ENCODE results near the gene NINJ1.

The NINJ1 gene

DNA sequence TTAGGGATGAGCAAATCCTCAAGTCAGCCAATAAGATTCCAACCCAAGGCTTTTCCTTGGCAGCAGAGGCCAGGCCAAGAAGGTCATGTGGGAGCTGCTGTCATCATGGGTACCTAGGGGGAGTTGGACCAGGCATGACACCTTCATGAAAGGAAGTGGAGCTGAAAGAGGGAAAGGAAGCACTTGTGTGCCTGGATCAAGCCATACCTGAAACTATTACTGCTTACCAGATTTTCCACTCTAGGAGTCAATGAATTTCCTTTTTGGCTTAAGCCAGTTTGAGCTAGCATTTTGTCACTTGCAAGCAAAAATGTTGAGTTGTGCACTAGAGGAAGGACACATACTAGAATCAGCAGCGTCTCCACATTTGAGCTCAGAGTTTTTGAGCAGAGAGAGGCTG lies 35.4 kb upstream of the NINJ1 start:
- TF ChIP-seq, protein P1, sequence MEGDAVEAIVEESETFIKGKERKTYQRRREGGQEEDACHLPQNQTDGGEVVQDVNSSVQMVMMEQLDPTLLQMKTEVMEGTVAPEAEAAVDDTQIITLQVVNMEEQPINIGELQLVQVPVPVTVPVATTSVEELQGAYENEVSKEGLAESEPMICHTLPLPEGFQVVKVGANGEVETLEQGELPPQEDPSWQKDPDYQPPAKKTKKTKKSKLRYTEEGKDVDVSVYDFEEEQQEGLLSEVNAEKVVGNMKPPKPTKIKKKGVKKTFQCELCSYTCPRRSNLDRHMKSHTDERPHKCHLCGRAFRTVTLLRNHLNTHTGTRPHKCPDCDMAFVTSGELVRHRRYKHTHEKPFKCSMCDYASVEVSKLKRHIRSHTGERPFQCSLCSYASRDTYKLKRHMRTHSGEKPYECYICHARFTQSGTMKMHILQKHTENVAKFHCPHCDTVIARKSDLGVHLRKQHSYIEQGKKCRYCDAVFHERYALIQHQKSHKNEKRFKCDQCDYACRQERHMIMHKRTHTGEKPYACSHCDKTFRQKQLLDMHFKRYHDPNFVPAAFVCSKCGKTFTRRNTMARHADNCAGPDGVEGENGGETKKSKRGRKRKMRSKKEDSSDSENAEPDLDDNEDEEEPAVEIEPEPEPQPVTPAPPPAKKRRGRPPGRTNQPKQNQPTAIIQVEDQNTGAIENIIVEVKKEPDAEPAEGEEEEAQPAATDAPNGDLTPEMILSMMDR (IDR thresholded peaks at IDR 0.05) = no peak
- H3K27ac ChIP-seq = no peak overlapping the region
- H3K36me3 ChIP-seq (ENCODE audit: control insufficient read depth, insufficient read depth, low read length) = no peaks in the 10 kb centered on the region
- H3K9ac ChIP-seq = no peak overlapping the region
- no peaks in the 10 kb centered on the region for H3K9me3 ChIP-seq (ENCODE audit: control insufficient read depth, low read length)
- no peaks in the 10 kb centered on the region for H3K27me3 ChIP-seq (ENCODE audit: control insufficient read depth, insufficient read depth, low read length)
- no peaks in the 10 kb centered on the region for H3K79me2 ChIP-seq
- H3K4me1 ChIP-seq = no peaks in the 10 kb centered on the region
- H3K4me3 ChIP-seq (ENCODE audit: low read depth, low read length) = no peak overlapping the region
- H3K4me2 ChIP-seq (ENCODE audit: low read length) = no peak overlapping the region
- no peak overlapping the region for H2AFZ ChIP-seq

- H3K4me3 ChIP-seq (ENCODE audit: low read depth, low read length) = no peak overlapping the region
- TF ChIP-seq, protein P1 (IDR thresholded peaks at IDR 0.05) = no peak
- H2AFZ ChIP-seq = no peak overlapping the region
Measured at GRCh38 chr9:93168581-93168980, 34.5 kb upstream of the NINJ1 start.

GRCh38 chr9:93167838-93168237 lies 33.8 kb upstream of the NINJ1 start:
- Histone ChIP-seq H3K9me3 (ENCODE audit: control insufficient read depth, low read length) (no peaks in the 10 kb centered on the region), H3K4me3 (ENCODE audit: low read depth, low read length) (no peak overlapping the region), H3K4me2 (ENCODE audit: low read length) (no peak overlapping the region), H2AFZ (no peak overlapping the region), H3K4me1 (no peaks in the 10 kb centered on the region), H3K27me3 (ENCODE audit: control insufficient read depth, insufficient read depth, low read length) (no peaks in the 10 kb centered on the region), H3K36me3 (ENCODE audit: control insufficient read depth, insufficient read depth, low read length) (no peaks in the 10 kb centered on the region), H3K79me2 (no peaks in the 10 kb centered on the region), H3K27ac (no peak overlapping the region), H3K9ac (no peak overlapping the region)
- TF ChIP-seq, protein P1 (IDR thresholded peaks at IDR 0.05) = no peak

More at GRCh38 chr9:93168581-93168980, 34.5 kb upstream of the NINJ1 start:
- no peaks in the 10 kb centered on the region for H3K79me2 ChIP-seq
- no peaks in the 10 kb centered on the region for H3K9me3 ChIP-seq (ENCODE audit: control insufficient read depth, low read length)
- H3K9ac ChIP-seq = no peak overlapping the region
- H3K4me1 ChIP-seq = no peaks in the 10 kb centered on the region
- H3K4me2 ChIP-seq (ENCODE audit: low read length) = no peak overlapping the region
- H3K36me3 ChIP-seq (ENCODE audit: control insufficient read depth, insufficient read depth, low read length) = no peaks in the 10 kb centered on the region
- H3K27ac ChIP-seq = no peak overlapping the region
- H3K27me3 ChIP-seq (ENCODE audit: control insufficient read depth, insufficient read depth, low read length) = no peaks in the 10 kb centered on the region

GRCh38 chr9:93167185-93167584 lies 33.1 kb upstream of the NINJ1 start:
- Histone ChIP-seq H3K9ac (no peak overlapping the region), H3K4me3 (ENCODE audit: low read depth, low read length) (no peak overlapping the region), H3K9me3 (ENCODE audit: control insufficient read depth, low read length) (no peaks in the 10 kb centered on the region), H3K36me3 (ENCODE audit: control insufficient read depth, insufficient read depth, low read length) (no peaks in the 10 kb centered on the region), H3K4me1 (no peaks in the 10 kb centered on the region), H3K27ac (no peak overlapping the region), H3K79me2 (no peaks in the 10 kb centered on the region), H3K27me3 (ENCODE audit: control insufficient read depth, insufficient read depth, low read length) (no peaks in the 10 kb centered on the region), H3K4me2 (ENCODE audit: low read length) (no peak overlapping the region), H2AFZ (no peak overlapping the region)
- TF ChIP-seq, protein P1 (IDR thresholded peaks at IDR 0.05) = no peak

- Histone ChIP-seq H3K27ac (no peak overlapping the region), H3K9ac (no peak overlapping the region), H3K9me3 (ENCODE audit: control insufficient read depth, low read length) (no peaks in the 10 kb centered on the region), H3K36me3 (ENCODE audit: control insufficient read depth, insufficient read depth, low read length) (no peaks in the 10 kb centered on the region), H3K4me2 (ENCODE audit: low read length) (no peak overlapping the region), H3K27me3 (ENCODE audit: control insufficient read depth, insufficient read depth, low read length) (no peaks in the 10 kb centered on the region), H3K79me2 (no peaks in the 10 kb centered on the region), H3K4me1 (no peaks in the 10 kb centered on the region), H3K4me3 (ENCODE audit: low read depth, low read length) (no peak overlapping the region), H2AFZ (no peak overlapping the region)
- TF ChIP-seq, protein P1 (IDR thresholded peaks at IDR 0.05) = no peak
Measured at GRCh38 chr9:93166699-93167098, 32.6 kb upstream of the NINJ1 start.
